Activated CD4-positive, alpha-beta T cell treated with anti-CD3 and anti-CD28 coated beads, Interleukin-2, Interleukin-6, amounts not matched to agents 100 ng/mL and 50 ng/mL, durations not matched to agents 16 hours and 8 hours (primary cell): Measurements from ENCODE around the gene KCNC1.

Experiments
- DNase-seq: peaks from one replicate; pipeline ENCODE4 v3.0.0-alpha.2; 2020

Gene KCNC1

GRCh38 chr11:17738151-17738973, 3.8 kb downstream of the KCNC1 start:
- DNase-seq = no peak

DNA sequence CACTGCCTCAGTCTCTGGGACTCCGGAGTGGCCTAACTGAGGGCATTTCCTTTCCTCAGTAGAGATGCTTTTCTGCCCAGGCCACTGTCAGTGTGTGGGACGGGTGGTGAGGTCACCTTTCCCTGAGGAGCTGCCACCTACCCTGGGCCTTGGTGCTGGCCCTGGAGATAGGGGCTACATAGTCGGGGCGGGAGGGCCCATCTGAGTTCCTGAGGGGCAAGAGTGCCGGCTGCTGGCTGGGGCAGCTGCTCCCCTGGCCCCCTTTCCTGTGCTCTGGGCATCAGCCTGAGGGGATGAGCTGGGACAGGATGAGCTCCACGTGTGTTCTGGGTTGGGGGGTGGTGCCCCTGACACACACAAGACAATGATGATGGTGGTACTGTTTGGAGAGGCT, 5.4 kb downstream of the KCNC1 start:
- no peak for DNase-seq

DNA sequence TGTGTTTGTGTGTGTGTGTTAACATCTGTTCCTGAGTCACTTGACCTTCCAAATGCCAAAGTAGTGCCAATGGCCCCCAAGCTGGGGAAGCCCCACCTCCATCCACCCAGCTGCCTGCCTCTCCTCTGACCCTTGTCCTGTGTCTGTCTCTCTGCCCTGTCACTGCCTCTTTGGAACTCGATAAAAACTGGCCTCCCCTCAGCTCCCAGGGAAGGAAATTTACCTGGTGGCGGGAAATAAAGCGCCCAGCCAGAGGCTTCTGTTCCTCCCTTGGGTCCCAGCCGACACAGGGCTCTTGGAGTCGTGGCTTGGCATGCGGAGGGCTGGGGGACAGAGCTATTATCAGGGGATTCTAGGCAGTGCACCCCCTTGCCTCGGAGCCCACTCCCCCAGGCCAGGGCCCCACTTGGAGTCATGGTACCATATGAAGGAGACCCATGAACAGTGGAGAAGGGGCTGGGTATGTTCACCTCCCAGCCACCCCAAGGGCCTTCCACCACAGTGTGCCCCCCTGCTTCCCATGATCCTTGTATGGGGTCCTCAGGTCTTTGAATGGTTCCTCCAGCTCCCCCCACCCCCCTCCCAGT, 6.2 kb downstream of the KCNC1 start:
- DNase-seq = no peak

- no peak for DNase-seq
These were observed 6.9 kb downstream of the KCNC1 start for GRCh38 chr11:17741487-17741886.

- no peak for DNase-seq
These were observed 7.4 kb downstream of the KCNC1 start for GRCh38 chr11:17742019-17742418.

- no peak for DNase-seq
These were observed 8.6 kb downstream of the KCNC1 start for GRCh38 chr11:17743026-17743807.

DNA sequence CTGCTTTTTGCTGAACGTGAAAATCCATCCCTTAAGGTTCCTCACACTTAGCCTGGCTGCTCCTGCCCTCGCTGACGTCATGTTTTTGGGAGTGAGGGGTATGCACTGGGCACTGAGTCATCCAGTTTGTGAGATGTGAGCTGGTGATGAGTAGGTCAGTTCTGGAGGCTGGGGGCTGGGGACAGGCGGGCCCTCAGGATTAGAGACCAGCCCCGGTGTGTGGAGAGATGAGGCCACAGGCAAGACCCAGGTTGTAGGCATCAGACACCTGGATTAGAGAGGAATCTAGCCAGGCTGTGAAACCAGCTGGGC, 9.2 kb downstream of the KCNC1 start:
- DNase-seq = no peak

DNA sequence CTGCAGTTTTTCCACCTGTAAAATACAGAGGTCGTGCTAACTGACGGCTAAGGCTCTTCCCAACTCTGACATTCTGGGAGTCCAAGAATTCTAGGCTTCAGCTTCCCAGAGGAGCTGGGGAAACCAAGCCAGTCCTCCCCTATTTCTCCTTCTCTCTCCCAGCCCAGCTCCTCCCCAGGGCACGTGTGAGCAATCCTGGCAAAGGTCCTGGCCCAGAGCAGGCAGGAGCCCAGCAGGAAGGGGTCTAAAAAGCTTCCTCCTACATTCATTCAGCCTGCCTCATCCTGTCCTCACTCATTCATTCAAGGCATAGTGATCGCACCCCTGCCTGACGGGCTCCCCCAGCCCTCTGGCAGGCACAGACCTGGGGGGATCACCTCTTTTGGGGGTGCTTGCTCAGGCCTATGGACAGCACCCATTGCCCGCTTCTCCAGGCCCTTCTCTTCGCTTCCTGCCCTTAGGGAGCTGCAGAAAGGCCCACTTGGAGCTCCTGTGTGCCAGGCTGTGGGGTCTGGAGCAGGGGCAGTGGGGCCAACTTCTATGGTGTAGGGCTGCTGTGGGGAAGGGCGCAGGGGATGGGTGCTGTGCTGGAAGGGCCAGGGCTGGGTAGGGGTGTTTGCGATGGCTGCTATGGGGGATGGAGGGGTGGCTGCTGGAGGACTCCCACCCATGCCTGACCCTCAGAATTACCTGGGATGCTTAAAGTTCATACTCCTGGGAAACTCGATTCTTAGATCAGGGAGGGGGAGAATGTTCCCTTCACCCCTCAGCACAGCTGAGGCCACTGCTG, 9.8 kb downstream of the KCNC1 start:
- no peak for DNase-seq

GRCh38 chr11:17745023-17745772, 10.6 kb downstream of the KCNC1 start:
- DNase-seq = no peak

DNA sequence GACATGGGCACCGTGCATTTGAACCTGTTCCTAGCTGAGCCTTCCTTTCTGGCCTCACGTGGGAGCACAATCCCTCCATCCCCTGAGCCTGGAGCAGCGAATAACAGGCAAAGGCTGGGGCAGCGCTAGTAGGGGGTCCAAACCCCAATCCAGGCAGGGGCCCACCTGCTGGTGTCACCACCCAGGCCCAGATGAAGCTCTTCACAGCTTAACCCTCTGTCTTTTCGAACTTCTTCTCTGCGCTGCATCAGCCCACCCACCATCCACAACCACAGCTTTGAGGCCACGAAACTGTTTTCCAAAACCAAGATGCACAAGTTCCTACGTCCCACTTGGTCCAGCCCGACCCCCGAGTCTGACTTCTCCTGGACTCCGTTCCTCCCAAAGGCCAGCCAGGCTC, 11.5 kb downstream of the KCNC1 start:
- no peak for DNase-seq

GRCh38 chr11:17747131-17747955, 12.8 kb downstream of the KCNC1 start:
- DNase-seq = no peak

DNA sequence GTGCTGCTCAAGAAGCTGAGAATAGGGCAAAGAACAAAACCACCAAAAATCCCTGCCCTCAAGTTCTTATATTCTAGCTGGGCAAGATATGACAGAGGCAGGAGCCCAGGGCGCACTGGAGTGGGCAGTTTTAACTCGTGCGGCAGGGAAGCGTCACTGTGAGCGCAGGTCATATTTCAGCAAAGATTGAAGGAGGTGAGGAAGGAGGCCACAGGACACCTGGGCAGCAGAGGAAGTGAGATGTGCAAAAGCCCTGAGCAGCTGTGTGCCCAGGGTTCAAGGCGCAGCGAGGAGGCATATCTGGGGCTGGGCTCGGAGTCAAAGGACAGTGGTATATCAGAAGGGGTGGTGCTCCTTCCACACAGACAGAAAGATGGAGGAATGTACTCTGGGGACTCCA, 13.5 kb downstream of the KCNC1 start:
- DNase-seq = no peak

- DNase-seq = no peak
These were observed 14.5 kb downstream of the KCNC1 start for GRCh38 chr11:17748761-17749721.

GRCh38 chr11:17750013-17750800, 15.6 kb downstream of the KCNC1 start:
- DNase-seq = no peak

- no peak for DNase-seq
These were observed 16.2 kb downstream of the KCNC1 start for GRCh38 chr11:17750801-17751165.

DNA sequence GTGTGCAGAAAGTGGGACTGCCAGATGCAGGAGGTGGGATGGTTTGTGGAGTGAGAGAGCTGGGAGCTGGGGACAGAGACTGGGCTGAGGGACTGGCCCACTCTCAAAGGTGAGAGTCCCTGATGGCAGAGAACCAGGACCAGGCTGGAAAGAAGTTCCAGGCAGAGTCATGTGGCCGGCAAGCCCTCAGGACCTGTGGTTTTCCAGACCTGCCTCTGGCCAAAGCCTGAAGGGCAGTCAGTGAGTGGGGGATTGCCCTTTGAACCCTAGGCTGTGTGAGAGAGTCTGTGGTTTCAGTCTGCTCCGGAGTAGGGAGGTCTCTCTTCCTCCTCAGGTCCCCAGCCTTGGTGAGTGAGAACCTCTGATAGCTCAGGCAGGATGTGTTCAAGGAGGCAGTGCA, 17.0 kb downstream of the KCNC1 start:
- no peak for DNase-seq

GRCh38 chr11:17752144-17752543, 17.6 kb downstream of the KCNC1 start:
- DNase-seq = no peak

DNA sequence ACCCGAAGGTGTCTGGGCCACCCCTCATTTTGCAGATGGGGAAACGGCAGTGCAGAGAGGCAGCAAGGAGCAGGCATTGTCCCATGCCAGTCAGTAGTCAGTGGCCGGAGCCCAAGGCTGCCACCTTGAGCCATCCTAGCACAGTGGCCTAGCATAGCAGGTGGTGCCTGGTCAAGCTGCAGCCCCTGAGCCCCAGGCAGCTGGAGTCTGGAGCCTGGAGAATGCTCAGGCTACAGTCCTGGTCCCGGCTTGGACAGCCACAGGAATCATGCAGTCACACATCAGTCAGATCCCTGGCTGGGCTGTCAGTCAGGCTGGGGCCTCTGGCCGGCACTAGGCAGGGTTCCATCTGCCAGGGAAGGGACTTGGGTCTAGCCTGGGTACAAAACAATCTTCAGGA, 18.6 kb downstream of the KCNC1 start:
- no peak for DNase-seq

GRCh38 chr11:17753641-17754040, 19.1 kb downstream of the KCNC1 start:
- DNase-seq = no peak

DNA sequence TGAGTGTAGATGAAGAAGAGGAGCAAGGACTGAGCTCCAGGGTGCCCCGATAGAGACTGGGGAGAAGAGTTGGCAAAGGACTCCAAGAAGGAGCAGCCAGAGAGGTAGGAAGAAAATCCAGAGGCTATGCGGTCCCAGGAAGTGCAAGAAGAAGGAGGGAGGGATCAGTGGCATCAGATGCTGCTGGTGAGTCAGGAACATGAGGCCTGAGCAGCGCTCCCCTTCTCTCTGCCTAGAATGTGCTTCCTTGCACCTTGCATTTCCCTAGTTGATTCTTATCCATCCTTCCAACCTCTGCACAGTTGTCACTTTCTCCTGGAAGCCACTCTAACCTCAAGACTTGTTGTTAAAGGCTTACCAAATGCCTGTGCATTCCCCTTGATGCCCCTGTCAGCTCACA, 21.3 kb downstream of the KCNC1 start:
- DNase-seq = no peak
